OCI-LY3 (cell line): ENCODE results near the gene AP1M2.

ENCODE experiments used
- H2AFZ ChIP-seq: fragments of 200-600, 300-600 bp; shearing (Covaris generic); 2 replicates; pipeline ENCODE4 v1.6.0; 2014; ENCODE audit warnings: antibody characterized with exemption, low read depth, low read length
- H3K27ac ChIP-seq: fragments of 200-600, 300-600 bp; sonication (generic); 2 replicates; pipeline ENCODE4 v1.5.1; 2014; ENCODE audit warnings: mild to moderate bottlenecking, low read length, moderate library complexity, mixed read lengths
- H3K27me3 ChIP-seq: fragments of 200-600, 300-600 bp; sonication (generic); 2 replicates; pipeline ENCODE4 v1.6.1; 2014; ENCODE audit warnings: low read depth, low read length, mixed read lengths
- H3K36me3 ChIP-seq: fragments of 200-600, 300-600 bp; sonication (generic); replicated peaks from 2 replicates; pipeline ENCODE3; 2014; ENCODE audit warnings: low read depth, low read length, mixed read lengths
- H3K4me1 ChIP-seq: fragments of 300-600, 200-600 bp; sonication (generic); 2 replicates; pipeline ENCODE4 v1.6.1; 2014; ENCODE audit warnings: low read length, mixed read lengths
- H3K4me2 ChIP-seq: fragments of 200-600, 300-600 bp; sonication (generic); 2 replicates; pipeline ENCODE4 v1.6.1; 2014; ENCODE audit warnings: low read length, mixed read lengths
- H3K4me3 ChIP-seq: fragments of 300-600, 200-600 bp; sonication (generic); 2 replicates; pipeline ENCODE4 v1.5.1; 2014; ENCODE audit warnings: antibody characterized with exemption, mild to moderate bottlenecking, low read length, moderate library complexity
- H3K79me2 ChIP-seq: fragments of 300-600, 200-600 bp; shearing (Covaris generic); 2 replicates; pipeline ENCODE4 v1.6.1; 2014; ENCODE audit warnings: mild to moderate bottlenecking, low read length, mixed read lengths
- H3K9ac ChIP-seq: fragments of 300-600, 200-600 bp; shearing (Covaris generic); 2 replicates; pipeline ENCODE4 v1.6.0; 2014; ENCODE audit warnings: mild to moderate bottlenecking, low read length, moderate library complexity
- H3K9me3 ChIP-seq: fragments of 200-600, 300-600 bp; shearing (Covaris generic); 2 replicates; pipeline ENCODE4 v1.6.1; 2014; ENCODE audit warnings: low read length, mixed read lengths; ENCODE audit not compliant: insufficient read depth
- H4K20me1 ChIP-seq: fragments of 200-600, 300-600 bp; sonication (generic); 2 replicates; pipeline ENCODE4 v1.6.1; 2016; ENCODE audit warnings: low read length, mixed read lengths; ENCODE audit not compliant: insufficient read depth
- CTCF ChIP-seq: fragments of 200-600, 300-600 bp; sonication (generic); IDR thresholded peaks from 2 replicates; pipeline ENCODE4 v1.5.1; 2014; ENCODE audit warnings: antibody characterized with exemption, low read length, low read depth
- EZH2phosphoT487 ChIP-seq: fragments of 200-600 bp; shearing (Covaris generic); IDR thresholded peaks from 2 replicates; pipeline ENCODE4 v1.6.1; 2018; ENCODE audit warnings: antibody characterized with exemption, mixed run types, low read depth

AP1M2 gene

GRCh38 chr19:10549733-10550132, 37.4 kb downstream of the AP1M2 start:
- Histone ChIP-seq H3K4me1 (peaks cover 6% of the 10 kb centered on the region), H4K20me1 (no peaks in the 10 kb centered on the region), H3K27ac (no peak overlapping the region), H3K79me2 (peaks cover 4% of the 10 kb centered on the region), H3K9ac (no peak overlapping the region), H2AFZ (no peak overlapping the region), H3K4me3 (no peak overlapping the region), H3K4me2 (no peak overlapping the region), H3K9me3 (no peaks in the 10 kb centered on the region), H3K36me3 (peaks cover 40% of the 10 kb centered on the region), H3K27me3 (no peaks in the 10 kb centered on the region)
- no peak for TF ChIP-seq EZH2phosphoT487
- no peak for TF ChIP-seq CTCF

- H4K20me1 ChIP-seq: no peaks in the 10 kb centered on the region
- no peak overlapping the region for H3K4me3 ChIP-seq
- no peak overlapping the region for H3K9ac ChIP-seq
- peaks cover 31% of the 10 kb centered on the region for H3K36me3 ChIP-seq
- peaks cover 11% of the 10 kb centered on the region for H3K4me1 ChIP-seq
- H3K27me3 ChIP-seq: no peaks in the 10 kb centered on the region
- no peak overlapping the region for H2AFZ ChIP-seq
- peaks cover 12% of the 10 kb centered on the region for H3K79me2 ChIP-seq
- TF ChIP-seq CTCF (no peak), EZH2phosphoT487 (no peak)
- H3K4me2 ChIP-seq: no peak overlapping the region
- H3K9me3 ChIP-seq: no peaks in the 10 kb centered on the region
- no peak overlapping the region for H3K27ac ChIP-seq
Observed at GRCh38 chr19:10548746-10549276, 38.3 kb downstream of the AP1M2 start.

- Histone ChIP-seq H3K36me3 (peaks cover 12% of the 10 kb centered on the region), H3K4me2 (no peak overlapping the region), H3K27ac (no peak overlapping the region), H3K9me3 (no peaks in the 10 kb centered on the region), H3K9ac (no peak overlapping the region), H3K4me1 (peaks cover 11% of the 10 kb centered on the region), H4K20me1 (no peaks in the 10 kb centered on the region), H2AFZ (no peak overlapping the region), H3K27me3 (no peaks in the 10 kb centered on the region), H3K4me3 (no peak overlapping the region), H3K79me2 (peaks cover 12% of the 10 kb centered on the region)
- TF ChIP-seq CTCF (no peak), EZH2phosphoT487 (no peak)
Observed at GRCh38 chr19:10546817-10547216, 40.3 kb downstream of the AP1M2 start.

- Histone ChIP-seq H3K4me1 (peaks cover 7% of the 10 kb centered on the region), H3K36me3 (peaks cover 8% of the 10 kb centered on the region), H3K27me3 (peaks cover 6% of the 10 kb centered on the region), H3K27ac (no peak overlapping the region), H3K9me3 (no peaks in the 10 kb centered on the region), H3K79me2 (peaks cover 12% of the 10 kb centered on the region), H2AFZ (no peak overlapping the region), H4K20me1 (no peaks in the 10 kb centered on the region), H3K4me3 (peak overlapping the region; percentile 90), H3K9ac (peak overlapping the region; percentile 86; the same call in 1 of the 2 replicates), H3K4me2 (peak overlapping the region; percentile 91)
- TF ChIP-seq EZH2phosphoT487 (no peak), CTCF (no peak)
Observed at GRCh38 chr19:10544753-10545251, 42.3 kb downstream of the AP1M2 start.
